ENCODE data around the gene FCGR3A.

DNA sequence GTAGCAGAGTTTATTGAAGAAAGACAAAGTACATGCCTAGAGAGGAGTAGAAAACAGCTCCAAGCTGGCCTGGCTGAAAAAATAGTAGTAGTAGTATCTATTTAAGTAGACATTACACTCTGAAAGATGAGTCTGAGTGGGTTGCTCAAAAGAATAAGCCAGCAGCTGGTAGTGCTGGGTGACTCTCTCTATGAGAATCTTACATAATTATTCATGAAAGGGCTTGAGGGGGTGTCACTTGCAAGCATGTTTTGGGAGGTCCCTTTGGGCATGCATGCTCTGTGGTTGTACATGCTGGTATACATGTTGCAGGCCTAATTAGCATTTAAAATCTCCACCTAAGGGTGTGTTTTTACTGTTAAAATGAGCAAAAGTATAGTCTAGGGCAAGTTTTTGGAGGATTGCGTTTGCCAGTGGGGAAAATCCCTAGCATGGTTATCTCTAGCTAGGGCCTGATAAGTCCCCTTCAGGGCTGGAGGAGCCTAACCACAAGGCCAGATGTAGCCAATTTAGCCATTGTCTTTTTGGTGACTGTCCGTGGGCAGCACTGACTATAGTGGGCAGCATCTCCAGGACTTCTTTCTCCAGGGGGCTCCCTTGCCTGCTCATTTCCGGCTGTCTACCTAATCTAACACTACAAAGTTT, 55.4 kb downstream of the FCGR3A start:
- TF ChIP-seq, protein P1, sequence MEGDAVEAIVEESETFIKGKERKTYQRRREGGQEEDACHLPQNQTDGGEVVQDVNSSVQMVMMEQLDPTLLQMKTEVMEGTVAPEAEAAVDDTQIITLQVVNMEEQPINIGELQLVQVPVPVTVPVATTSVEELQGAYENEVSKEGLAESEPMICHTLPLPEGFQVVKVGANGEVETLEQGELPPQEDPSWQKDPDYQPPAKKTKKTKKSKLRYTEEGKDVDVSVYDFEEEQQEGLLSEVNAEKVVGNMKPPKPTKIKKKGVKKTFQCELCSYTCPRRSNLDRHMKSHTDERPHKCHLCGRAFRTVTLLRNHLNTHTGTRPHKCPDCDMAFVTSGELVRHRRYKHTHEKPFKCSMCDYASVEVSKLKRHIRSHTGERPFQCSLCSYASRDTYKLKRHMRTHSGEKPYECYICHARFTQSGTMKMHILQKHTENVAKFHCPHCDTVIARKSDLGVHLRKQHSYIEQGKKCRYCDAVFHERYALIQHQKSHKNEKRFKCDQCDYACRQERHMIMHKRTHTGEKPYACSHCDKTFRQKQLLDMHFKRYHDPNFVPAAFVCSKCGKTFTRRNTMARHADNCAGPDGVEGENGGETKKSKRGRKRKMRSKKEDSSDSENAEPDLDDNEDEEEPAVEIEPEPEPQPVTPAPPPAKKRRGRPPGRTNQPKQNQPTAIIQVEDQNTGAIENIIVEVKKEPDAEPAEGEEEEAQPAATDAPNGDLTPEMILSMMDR (IDR thresholded peaks at IDR 0.05): no peak
- no peak for TF ChIP-seq POLR2A (IDR thresholded peaks at IDR 0.05)
